Adrenal gland (tissue), 12 donors: ENCODE data around the gene HACL1. TPM values are rescaled to one million over a fixed set of nuclear protein-coding genes. Genes with fewer than 3 reads are reported as not detected.

Source experiments
- DNase-seq, 7 donors: peaks; one replicate each; pipeline ENCODE4 v3.0.0-alpha.2; 2019 to 2020
- H3K27ac ChIP-seq, 5 donors: fragments of 200-600 bp; sonication (generic) in 4 of 5; 1 replicate in 3 of 5; 2 replicates in 2 of 5; pipeline versions ENCODE4 v1.5.1 to v1.8.0; 2016 to 2020; ENCODE audit warnings: mild to moderate bottlenecking in 1 of 5
- H3K27me3 ChIP-seq: fragments of 200-600 bp; 2 replicates; pipeline ENCODE4 v1.8.0; 2021
- H3K36me3 ChIP-seq, 2 donors: fragments of 200-600 bp; replicated peaks in 1 of 2; 1 replicate in 1 of 2; 2 replicates in 1 of 2; pipeline versions ENCODE4 v1.5.1 to v1.8.0; 2018 to 2022
- H3K4me1 ChIP-seq, 2 donors: fragments of 200-600 bp; replicated peaks in 1 of 2; 1 replicate in 1 of 2; 2 replicates in 1 of 2; pipeline versions ENCODE4 v1.5.1 to v1.8.0; 2018 to 2021
- H3K4me3 ChIP-seq, 4 donors: fragments of 200-600 bp; sonication (generic) in 3 of 4; one replicate each; pipeline ENCODE4 v1.5.1; 2016 to 2018
- H3K9me3 ChIP-seq, 3 donors: fragments of 200-600 bp; sonication (generic) in 1 of 3; replicated peaks in 1 of 3; 1 replicate in 2 of 3; 2 replicates in 1 of 3; pipeline versions ENCODE4 v1.5.1 to v1.8.0; 2016 to 2021
- CTCF ChIP-seq, 6 experiments: fragments of 450-650 bp in 4 of 6; fragments of 200-600 bp in 2 of 6; sonication (generic) in 1 of 6; IDR thresholded peaks; 1 replicate in 5 of 6; 2 replicates in 1 of 6; pipeline versions ENCODE4 v1.5.1 to v1.8.0; 2016 to 2021; ENCODE audit warnings: antibody characterized with exemption in 6 of 6, mild to moderate bottlenecking in 2 of 6, moderate library complexity in 1 of 6
- POLR2A ChIP-seq, 2 donors: fragments of 450-650 bp; IDR thresholded peaks; one replicate each; pipeline ENCODE4 v1.6.1; 2017; ENCODE audit warnings: antibody characterized with exemption in 2 of 2, mild to moderate bottlenecking in 2 of 2, moderate library complexity in 1 of 2
- WGBS, 4 donors: extraction: QIAGEN DNeasy Blood & Tissue Kit in 2 of 4; methylation state at CpG; one replicate each; pipeline versions ENCODE4 v1.1.5 to v1.1.7; 2013 to 2017; 5-methylcytosine and 5-hydroxymethylcytosine counted together
- intact Hi-C, 2 donors: fragments of 100-400 bp; cut with DNase I; formaldehyde crosslinking; loops; one replicate each; pipeline versions ENCODE4 v1.14.1 to v1.15.0; 2022 to 2023
- polyA plus RNA-seq, 3 donors: library from polyadenylated mRNA; stranded (reverse); fragments of 200-250 nt in 2 of 3; fragments of 350-450 nt in 1 of 3; fragmentation: Illumina TruSeq in 1 of 3; extraction: RNeasy Lipid Tissue Mini Kit (QIAGEN cat#74804) in 1 of 3; gene quantifications; one replicate each; pipeline ENCODE4 v1.2.3, GENCODE V29; 2013 to 2014
- total RNA-seq, 9 donors: library from RNA; depleted of rRNA in 4 of 9; stranded (reverse); fragments of >200 nt in 4 of 9; fragments of 120-200 nt in 1 of 9; fragmentation: NEBNext Ultra II Directional in 1 of 9; extraction: Animal tissue kit (Norgen Biotek cat#: 25700) in 1 of 9; gene quantifications; one replicate each; pipeline versions ENCODE4 v1.1.0 to v1.2.4, GENCODE V29; 2013 to 2023
- donor health status: healthy with polysubstance abuse.
- donor health status: Bipolar disorder and iron deficiency.
- donor health status: DM: yes; HTN: yes; CAD: no.
- donor health status: DM: no; HTN: no; CAD: no.
- donor health status: DM: no; HTN: no; CAD: no.
- donor health status: DM: yes; HTN: yes; CAD: no.

The HACL1 gene
- total and polyA plus RNA-seq, 12 donors: 12.3 to 41.7 (median 23.5) TPM

GRCh38 chr3:15557511-15557946 lies 43.8 kb downstream of the HACL1 start:
- no peak for TF ChIP-seq POLR2A (IDR thresholded peaks at IDR 0.05)
- peak; percentile 45 to 79 (median 64) for TF ChIP-seq CTCF (IDR thresholded peaks at IDR 0.05)
- Histone ChIP-seq H3K27me3 (no peaks in the 10 kb centered on the region), H3K27ac (peak overlapping the region in 1 of 5 donors; percentile 1), H3K36me3 (peaks cover 0 to 28% of the 10 kb centered on the region in 2 donors), H3K4me3 (no peak overlapping the region), H3K9me3 (no peaks in the 10 kb centered on the region), H3K4me1 (peaks cover 0 to 13% of the 10 kb centered on the region in 2 donors)
- DNase-seq: peak; percentile 54 to 84 (median 70)
- 0 to 5% (median 1%) methylated on average over 3 of the region's 3 CpGs for WGBS, 4 donors
- intact Hi-C loops: loop anchor here (5.0 to 10.0 kb wide), 3 partner anchors 123 to 353 kb away; partner anchors contain the start of gene CAPN7 (in 1 of the 2)

- 67 to 74% (median 71%) methylated on average over 2 of the region's 2 CpGs for WGBS, 4 donors
- no peak for TF ChIP-seq POLR2A (IDR thresholded peaks at IDR 0.05)
- peaks cover 0 to 18% of the 10 kb centered on the region in 2 donors for H3K36me3 ChIP-seq
- peaks cover 0 to 13% of the 10 kb centered on the region in 2 donors for H3K4me1 ChIP-seq
- no peaks in the 10 kb centered on the region for H3K27me3 ChIP-seq
- no peak for DNase-seq
- H3K4me3 ChIP-seq: no peak overlapping the region
- intact Hi-C loops: loop anchor here (5.0 to 10.0 kb wide), 3 partner anchors 122 to 352 kb away; partner anchors contain the start of gene CAPN7 (in 1 of the 2)
- peak overlapping the region in 2 of 5 donors; percentile 3 to 47 for H3K27ac ChIP-seq
- no peaks in the 10 kb centered on the region for H3K9me3 ChIP-seq
Observed at GRCh38 chr3:15556512-15556911, 44.9 kb downstream of the HACL1 start.

- no peaks in the 10 kb centered on the region for H3K9me3 ChIP-seq
- TF ChIP-seq CTCF (IDR thresholded peaks at IDR 0.05) (no peak), POLR2A (IDR thresholded peaks at IDR 0.05) (no peak)
- peaks cover 0 to 13% of the 10 kb centered on the region in 2 donors for H3K4me1 ChIP-seq
- H3K27ac ChIP-seq: no peak overlapping the region
- WGBS, 4 donors: 71 to 76% (median 73%) methylated on average over 3 of the region's 3 CpGs
- intact Hi-C loops: loop anchor here in 1 of 2 donors (10.0 kb wide), 2 partner anchors 119 to 349 kb away; partner anchors contain the start of gene CAPN7
- DNase-seq: peak in 2 of 7 donors; percentile 21 to 25
- no peaks in the 10 kb centered on the region for H3K27me3 ChIP-seq
- H3K36me3 ChIP-seq: no peaks in the 10 kb centered on the region
- no peak overlapping the region for H3K4me3 ChIP-seq
Observed at GRCh38 chr3:15553749-15554148, 47.6 kb downstream of the HACL1 start.

GRCh38 chr3:15551902-15552301 lies 49.5 kb downstream of the HACL1 start:
- no peak overlapping the region for H3K4me3 ChIP-seq
- 97 to 100% (median 100%) methylated on average over 1 of the region's 1 CpG; no CpG with 5 or more reads in 1 of the 4 donors for WGBS, 4 donors
- no peaks in the 10 kb centered on the region for H3K9me3 ChIP-seq
- no peaks in the 10 kb centered on the region for H3K36me3 ChIP-seq
- no peak for DNase-seq
- intact Hi-C loops: loop anchor here in 1 of 2 donors (10.0 kb wide), 2 partner anchors 117 to 347 kb away; partner anchors contain the start of gene CAPN7
- TF ChIP-seq CTCF (IDR thresholded peaks at IDR 0.05): no peak
- no peak for TF ChIP-seq POLR2A (IDR thresholded peaks at IDR 0.05)
- no peak overlapping the region for H3K27ac ChIP-seq
- H3K27me3 ChIP-seq: no peaks in the 10 kb centered on the region
- H3K4me1 ChIP-seq: peaks cover 0 to 1% of the 10 kb centered on the region in 2 donors

GRCh38 chr3:15549846-15550245 lies 51.5 kb downstream of the HACL1 start:
- Histone ChIP-seq H3K4me3 (no peak overlapping the region), H3K4me1 (no peaks in the 10 kb centered on the region), H3K27me3 (no peaks in the 10 kb centered on the region), H3K36me3 (no peaks in the 10 kb centered on the region), H3K9me3 (no peaks in the 10 kb centered on the region), H3K27ac (no peak overlapping the region)
- intact Hi-C loops: loop anchor here in 1 of 2 donors (10.0 kb wide), 2 partner anchors 115 to 345 kb away; partner anchors contain the start of gene CAPN7
- no peak for DNase-seq
- 74 to 100% (median 94%) methylated on average over 4 to 6 of the region's 6 CpGs for WGBS, 4 donors
- TF ChIP-seq POLR2A (IDR thresholded peaks at IDR 0.05) (no peak), CTCF (IDR thresholded peaks at IDR 0.05) (no peak)
